Heart left ventricle (tissue), 16 donors: ENCODE results near the gene CUEDC2. TPM values are rescaled to one million over a fixed set of nuclear protein-coding genes. Genes with fewer than 3 reads are reported as not detected.

Source experiments
- ATAC-seq, 4 donors: fragments of 200-7000 bp; cut with Tn5 transposase; one replicate each; pipeline ENCODE4 v1.9.1; 2020 to 2022; ENCODE audit warnings: moderate library complexity in 4 of 4, mild to moderate bottlenecking in 3 of 4, moderate number of reproducible peaks in 1 of 4
- DNase-seq, 5 donors: peaks; one replicate each; pipeline ENCODE4 v3.0.0-alpha.2; 2020
- H3K27ac ChIP-seq, 12 donors: fragments of 200-600 bp; sonication (generic) in 4 of 12; one replicate each; pipeline versions ENCODE4 v1.5.0 to v1.8.0; 2016 to 2022; ENCODE audit warnings: mild to moderate bottlenecking in 2 of 12
- H3K27me3 ChIP-seq, 9 donors: fragments of 200-600 bp; sonication (generic) in 2 of 9; one replicate each; pipeline versions ENCODE4 v1.5.1 to v1.8.0; 2016 to 2022; ENCODE audit warnings: mild to moderate bottlenecking in 3 of 9
- H3K36me3 ChIP-seq, 9 donors: fragments of 200-600 bp; sonication (generic) in 2 of 9; one replicate each; pipeline versions ENCODE4 v1.5.0 to v1.8.0; 2018 to 2022; ENCODE audit warnings: mild to moderate bottlenecking in 2 of 9
- H3K4me1 ChIP-seq, 12 donors: fragments of 200-600 bp; sonication (generic) in 4 of 12; one replicate each; pipeline versions ENCODE4 v1.5.0 to v1.8.0; 2016 to 2022; ENCODE audit warnings: mild to moderate bottlenecking in 3 of 12
- H3K4me3 ChIP-seq, 12 donors: fragments of 200-600 bp; sonication (generic) in 4 of 12; one replicate each; pipeline versions ENCODE4 v1.5.0 to v1.8.0; 2017 to 2022; ENCODE audit warnings: mild to moderate bottlenecking in 9 of 12, moderate library complexity in 4 of 12
- H3K9me3 ChIP-seq, 12 donors: fragments of 200-600 bp; sonication (generic) in 4 of 12; one replicate each; pipeline versions ENCODE4 v1.5.0 to v1.8.0; 2016 to 2022; ENCODE audit warnings: mild to moderate bottlenecking in 1 of 12
- POLR2A ChIP-seq, 2 donors: fragments of 450-650 bp; IDR thresholded peaks; one replicate each; pipeline ENCODE4 v1.6.1; 2017; ENCODE audit warnings: antibody characterized with exemption in 2 of 2, mild to moderate bottlenecking in 2 of 2, moderate library complexity in 2 of 2
- WGBS, 4 donors: extraction: QIAGEN DNeasy Blood & Tissue Kit in 2 of 4; methylation state at CpG; one replicate each; pipeline versions ENCODE4 v1.1.5 to v1.1.7; 2013 to 2018; 5-methylcytosine and 5-hydroxymethylcytosine counted together
- intact Hi-C, 10 donors: fragments of 100-400 bp; cut with DNase I; formaldehyde crosslinking; loops; one replicate each; pipeline versions ENCODE4 v1.11.1 to v1.14.2; 2022
- polyA plus RNA-seq, 2 donors: library from polyadenylated mRNA; stranded (reverse); fragments of 200-250 nt; gene quantifications; one replicate each; pipeline ENCODE4 v1.2.3, GENCODE V29; 2013
- total RNA-seq, 9 donors: library from RNA; depleted of rRNA in 2 of 9; stranded (reverse); fragments of >200 nt in 2 of 9; fragmentation: NEBNext Ultra II Directional in 3 of 9; extraction: Animal tissue kit (Norgen Biotek cat#: 25700) in 3 of 9; gene quantifications; one replicate each; pipeline versions ENCODE4 v1.1.0 to v1.2.4, GENCODE V29; 2016 to 2023
- TF ChIP-seq, protein P1 (sequence below), 12 donors: fragments of 200-600 bp; sonication (generic) in 4 of 12; IDR thresholded peaks; one replicate each; pipeline versions ENCODE4 v1.5.0 to v1.8.0; 2018 to 2022; ENCODE audit warnings: antibody characterized with exemption in 12 of 12, mild to moderate bottlenecking in 5 of 12
- donor health status: ischemic (EF 13 %, LVEDD 7.1; RV severe dilation, severe dysfunction).
- donor health status: healthy with polysubstance abuse.
- donor health status: DM: no; HTN: yes; CAD: no.
- donor health status: DM: no; HTN: no; CAD: no.
- donor health status: ischemic (EF 25% LVEDD 6.9; RV normal size, moderate dysfunction).
- donor health status: ischemic (EF 25% LVEDD 5.7; RV mildly dilated, moderate dysfunction).
- donor health status: healthy.
- donor health status: DM: yes; HTN: yes; CAD: no.
- donor health status: ischemic (EF 35%, LVEDD 5.7; RV mildly dilated, moderate dysfunction).
- donor health status: nonischemic (EF 11% LVEDD 7.7; RV severe dilation, severe dysfunction).
- donor health status: DM: yes; HTN: yes; CAD: no.
- donor health status: PGD.
- donor health status: ischemic (EF 29% LVEDD 5.4; RV normal size, mild dysfunction).
- donor health status: nonischemic (EF 23%, LVEDD 6.1; RV moderate dilation, normal function).

The CUEDC2 gene
- total and polyA plus RNA-seq, 11 donors: 62.0 to 107 (median 79.2) TPM

DNA sequence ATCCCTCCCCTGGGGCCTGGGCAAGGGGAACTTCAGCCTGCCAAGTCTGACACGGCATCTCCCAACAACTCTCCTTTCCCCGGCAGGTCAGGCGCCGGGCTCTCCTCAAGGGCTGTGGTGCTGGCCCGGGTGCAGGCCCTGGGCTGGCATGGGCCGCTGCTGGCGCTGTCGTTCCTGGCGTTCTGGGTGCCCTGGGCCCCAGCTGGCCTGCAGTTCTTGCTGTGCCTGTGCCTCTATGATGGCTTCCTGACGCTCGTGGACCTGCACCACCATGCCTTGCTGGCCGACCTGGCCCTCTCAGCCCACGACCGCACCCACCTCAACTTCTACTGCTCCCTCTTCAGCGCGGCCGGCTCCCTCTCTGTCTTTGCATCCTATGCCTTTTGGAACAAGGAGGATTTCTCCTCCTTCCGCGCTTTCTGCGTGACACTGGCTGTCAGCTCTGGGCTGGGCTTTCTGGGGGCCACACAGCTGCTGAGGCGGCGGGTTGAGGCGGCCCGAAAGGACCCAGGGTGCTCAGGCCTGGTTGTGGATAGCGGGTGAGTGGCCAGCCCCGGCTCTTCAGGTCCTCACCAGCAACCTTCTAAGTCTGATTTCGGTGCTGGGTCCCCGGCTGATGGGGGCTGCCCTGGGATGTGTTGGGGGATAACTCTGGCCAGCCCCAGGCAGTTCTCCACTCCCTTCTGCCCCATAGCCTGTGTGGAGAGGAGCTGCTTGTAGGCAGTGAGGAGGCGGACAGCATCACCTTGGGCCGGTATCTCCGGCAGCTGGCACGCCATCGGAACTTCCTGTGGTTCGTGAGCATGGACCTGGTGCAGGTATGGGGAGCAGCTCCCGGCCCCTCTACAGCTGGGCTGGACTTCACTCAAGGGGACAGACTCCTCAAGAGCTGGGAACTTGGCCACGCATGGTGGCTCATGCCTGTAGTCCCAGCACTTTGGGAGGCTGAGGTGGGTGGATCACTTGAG lies 38.5 kb upstream of the CUEDC2 start:
- Histone ChIP-seq H3K27me3 (no peaks in the 10 kb centered on the region), H3K9me3 (no peaks in the 10 kb centered on the region), H3K36me3 (peaks cover 0 to 6% (median 0%) of the 10 kb centered on the region in 9 donors), H3K4me3 (no peak overlapping the region), H3K4me1 (peaks cover 0 to 19% (median 0%) of the 10 kb centered on the region in 12 donors), H3K27ac (no peak overlapping the region)
- ATAC-seq: no peak
- intact Hi-C loops: loop anchor here in 1 of 10 donors (10.0 kb wide), 1 partner anchor 86 kb away; no protein-coding TSS in a partner anchor
- TF ChIP-seq POLR2A (IDR thresholded peaks at IDR 0.05): no peak
- TF ChIP-seq, protein P1, sequence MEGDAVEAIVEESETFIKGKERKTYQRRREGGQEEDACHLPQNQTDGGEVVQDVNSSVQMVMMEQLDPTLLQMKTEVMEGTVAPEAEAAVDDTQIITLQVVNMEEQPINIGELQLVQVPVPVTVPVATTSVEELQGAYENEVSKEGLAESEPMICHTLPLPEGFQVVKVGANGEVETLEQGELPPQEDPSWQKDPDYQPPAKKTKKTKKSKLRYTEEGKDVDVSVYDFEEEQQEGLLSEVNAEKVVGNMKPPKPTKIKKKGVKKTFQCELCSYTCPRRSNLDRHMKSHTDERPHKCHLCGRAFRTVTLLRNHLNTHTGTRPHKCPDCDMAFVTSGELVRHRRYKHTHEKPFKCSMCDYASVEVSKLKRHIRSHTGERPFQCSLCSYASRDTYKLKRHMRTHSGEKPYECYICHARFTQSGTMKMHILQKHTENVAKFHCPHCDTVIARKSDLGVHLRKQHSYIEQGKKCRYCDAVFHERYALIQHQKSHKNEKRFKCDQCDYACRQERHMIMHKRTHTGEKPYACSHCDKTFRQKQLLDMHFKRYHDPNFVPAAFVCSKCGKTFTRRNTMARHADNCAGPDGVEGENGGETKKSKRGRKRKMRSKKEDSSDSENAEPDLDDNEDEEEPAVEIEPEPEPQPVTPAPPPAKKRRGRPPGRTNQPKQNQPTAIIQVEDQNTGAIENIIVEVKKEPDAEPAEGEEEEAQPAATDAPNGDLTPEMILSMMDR (IDR thresholded peaks at IDR 0.05): no peak
- no peak for DNase-seq
- WGBS, 4 donors: 92 to 98% (median 94%) methylated on average over 19 to 36 of the region's 36 CpGs

- H3K4me3 ChIP-seq: no peak overlapping the region
- peak in 3 of 4 donors; percentile 18 to 35 (median 33) for ATAC-seq
- peaks cover 0 to 19% (median 0%) of the 10 kb centered on the region in 12 donors for H3K4me1 ChIP-seq
- H3K36me3 ChIP-seq: peaks cover 0 to 6% (median 0%) of the 10 kb centered on the region in 9 donors
- no peaks in the 10 kb centered on the region for H3K27me3 ChIP-seq
- H3K9me3 ChIP-seq: no peaks in the 10 kb centered on the region
- 64 to 81% (median 68%) methylated on average over 9 of the region's 9 CpGs for WGBS, 4 donors
- peak overlapping the region in 1 of 12 donors; percentile 75 for H3K27ac ChIP-seq
- intact Hi-C loops: no loop called here
- DNase-seq: peak in 1 of 5 donors; percentile 32
- no peak for TF ChIP-seq POLR2A (IDR thresholded peaks at IDR 0.05)
- TF ChIP-seq, protein P1 (IDR thresholded peaks at IDR 0.05): no peak
These were observed 36.3 kb upstream of the CUEDC2 start for GRCh38 chr10:102468683-102469082.

- H3K27ac ChIP-seq: peak overlapping the region in 1 of 12 donors; percentile 75
- H3K36me3 ChIP-seq: peaks cover 0 to 6% (median 0%) of the 10 kb centered on the region in 9 donors
- TF ChIP-seq, protein P1 (IDR thresholded peaks at IDR 0.05): no peak
- TF ChIP-seq POLR2A (IDR thresholded peaks at IDR 0.05): no peak
These were observed 35.6 kb upstream of the CUEDC2 start for GRCh38 chr10:102467971-102468438.

GRCh38 chr10:102467318-102467717 lies 34.9 kb upstream of the CUEDC2 start:
- no peak for DNase-seq
- intact Hi-C loops: no loop called here
- 75 to 96% (median 87%) methylated on average over 6 of the region's 6 CpGs for WGBS, 4 donors
- Histone ChIP-seq H3K27me3 (no peaks in the 10 kb centered on the region), H3K36me3 (peaks cover 0 to 6% (median 0%) of the 10 kb centered on the region in 9 donors), H3K4me1 (peaks cover 0 to 25% (median 2%) of the 10 kb centered on the region in 12 donors), H3K4me3 (no peak overlapping the region), H3K27ac (peak overlapping the region in 1 of 12 donors; percentile 75), H3K9me3 (no peaks in the 10 kb centered on the region)
- TF ChIP-seq, protein P1 (IDR thresholded peaks at IDR 0.05): no peak
- TF ChIP-seq POLR2A (IDR thresholded peaks at IDR 0.05): no peak
- no peak for ATAC-seq

More at GRCh38 chr10:102467971-102468438, 35.6 kb upstream of the CUEDC2 start:
- DNase-seq (no peak), ATAC-seq (peak in 2 of 4 donors; percentile 23 to 40)
- 57 to 74% (median 66%) methylated on average over 6 of the region's 6 CpGs for WGBS, 4 donors
- no peaks in the 10 kb centered on the region for H3K27me3 ChIP-seq
- peak overlapping the region in 1 of 12 donors; percentile 1 for H3K4me3 ChIP-seq
- H3K4me1 ChIP-seq: peaks cover 0 to 19% (median 0%) of the 10 kb centered on the region in 12 donors
- intact Hi-C loops: no loop called here
- no peaks in the 10 kb centered on the region for H3K9me3 ChIP-seq
